ENCODE measurements around the gene PARP3.

- no peak for TF ChIP-seq CTCF (IDR thresholded peaks at IDR 0.05)
- TF ChIP-seq POLR2A (IDR thresholded peaks at IDR 0.05): no peak
Observed at GRCh38 chr3:51969841-51970240, 27.7 kb downstream of the PARP3 start.

Measured in uterus (tissue), 2 donors.